SHP77 (cell line): ENCODE results near the gene RELT.

Experiments used
- DNase-seq, 2 experiments: peaks; one replicate each; lab custom pipeline; 2025; lab: John Stamatoyannopoulos, UW

Gene RELT

GRCh38 chr11:73375830-73376159 is 404 bp upstream of the RELT start:
- DNase-seq = no peak

GRCh38 chr11:73376803-73377629 is 817 bp downstream of the RELT start:
- DNase-seq = peak in 1 of 2 experiments; percentile 14

- no peak for DNase-seq
These were observed 3.1 kb downstream of the RELT start for GRCh38 chr11:73379189-73379880.

GRCh38 chr11:73380331-73380730 is 4.1 kb downstream of the RELT start:
- DNase-seq = no peak

GRCh38 chr11:73380897-73381410 is 4.8 kb downstream of the RELT start:
- DNase-seq = no peak

- no peak for DNase-seq
These were observed 5.4 kb downstream of the RELT start for GRCh38 chr11:73381589-73381988.

GRCh38 chr11:73382183-73382582 is 6.0 kb downstream of the RELT start:
- no peak for DNase-seq

- no peak for DNase-seq
These were observed 6.5 kb downstream of the RELT start for GRCh38 chr11:73382747-73383146.

GRCh38 chr11:73383249-73384124 is 7.3 kb downstream of the RELT start:
- DNase-seq = no peak

GRCh38 chr11:73384125-73384441 is 7.9 kb downstream of the RELT start:
- no peak for DNase-seq

GRCh38 chr11:73384531-73384871 is 8.3 kb downstream of the RELT start:
- no peak for DNase-seq

- DNase-seq = no peak
These were observed 8.9 kb downstream of the RELT start for GRCh38 chr11:73384872-73385689.

- no peak for DNase-seq
These were observed 9.8 kb downstream of the RELT start for GRCh38 chr11:73386016-73386415.

GRCh38 chr11:73386546-73386945 is 10.3 kb downstream of the RELT start:
- no peak for DNase-seq

- no peak for DNase-seq
These were observed 11.5 kb downstream of the RELT start for GRCh38 chr11:73387594-73388264.

- no peak for DNase-seq
These were observed 12.3 kb downstream of the RELT start for GRCh38 chr11:73388265-73389133.

GRCh38 chr11:73389134-73389525 is 12.9 kb downstream of the RELT start:
- no peak for DNase-seq

GRCh38 chr11:73389916-73390315 is 13.7 kb downstream of the RELT start:
- no peak for DNase-seq

- DNase-seq = no peak
These were observed 14.7 kb downstream of the RELT start for GRCh38 chr11:73390601-73391565.
